IMR-90 (cell line): ENCODE measurements around the gene NADSYN1. TPM values are rescaled to one million over a fixed set of nuclear protein-coding genes. Genes with fewer than 3 reads are reported as not detected.

Experiments used
- ATAC-seq: fragments of 200-7000 bp; cut with Tn5 transposase; 2 replicates; pipeline ENCODE4 v1.9.1; 2020; ENCODE audit warnings: low read depth, mild to moderate bottlenecking, moderate library complexity
- BruUV-seq: library from RNA; stranded (reverse); fragments of 400-500 nt; replicated peaks from 2 replicates; lab custom pipeline; 2021; lab: Mats Ljungman, UMichigan
- CTCF ChIA-PET: fragments of 300-600 bp; formaldehyde crosslinking; extraction: SDS; loops from one replicate; lab custom pipeline; 2021; ENCODE audit warnings: antibody characterized with exemption; lab: Yijun Ruan, JAX
- POLR2A ChIA-PET: fragments of 300-600 bp; sonication (Branson Sonifier 250); formaldehyde crosslinking; loops from one replicate; lab custom pipeline; 2022; ENCODE audit warnings: antibody characterized with exemption; ENCODE audit not compliant: unreplicated experiment; lab: Charles Lee
- DNase-seq: peaks from one replicate; pipeline ENCODE4 v3.0.0; 2013
- H2AFZ ChIP-seq: replicated peaks from 2 replicates; pipeline ENCODE3; 2013; ENCODE audit warnings: low read length, mild to moderate bottlenecking; ENCODE audit not compliant: poor library complexity
- H2AK5ac ChIP-seq: 2 replicates; pipeline ENCODE4 v1.6.1; 2013; ENCODE audit warnings: low read depth, low read length, inconsistent platforms
- H2AK9ac ChIP-seq: replicated peaks from 2 replicates; pipeline ENCODE3; 2013; ENCODE audit warnings: mild to moderate bottlenecking, low read depth, low read length, moderate library complexity; ENCODE audit not compliant: poor library complexity
- H2BK120ac ChIP-seq: 2 replicates; pipeline ENCODE4 v1.6.1; 2013; ENCODE audit warnings: low read depth, low read length, inconsistent platforms
- H2BK15ac ChIP-seq: 3 replicates; pipeline ENCODE4 v1.6.1; 2013; ENCODE audit warnings: low read depth, low read length, inconsistent platforms
- H2BK20ac ChIP-seq: 2 replicates; pipeline ENCODE4 v1.6.1; 2013; ENCODE audit warnings: low read depth, mild to moderate bottlenecking, inconsistent platforms, low read length, moderate library complexity
- H2BK5ac ChIP-seq: 2 replicates; pipeline ENCODE4 v1.6.1; 2013; ENCODE audit warnings: mild to moderate bottlenecking, low read depth, low read length, inconsistent platforms; ENCODE audit not compliant: poor library complexity, severe bottlenecking
- H3K14ac ChIP-seq: replicated peaks from 2 replicates; pipeline ENCODE4 v1.6.1; 2013; ENCODE audit warnings: low read depth, low read length, inconsistent platforms
- H3K18ac ChIP-seq: 2 replicates; pipeline ENCODE4 v1.6.1; 2013; ENCODE audit warnings: low read depth, low read length, control low read depth
- H3K23ac ChIP-seq: 2 replicates; pipeline ENCODE4 v1.6.1; 2013; ENCODE audit warnings: low read depth, low read length, inconsistent platforms
- H3K27ac ChIP-seq: 2 replicates; pipeline ENCODE4 v1.5.1; 2013; ENCODE audit warnings: mild to moderate bottlenecking, control low read depth, low read length; ENCODE audit not compliant: insufficient read depth
- H3K27me3 ChIP-seq: 2 replicates; pipeline ENCODE4 v1.6.1; 2013; ENCODE audit warnings: low read length; ENCODE audit not compliant: control insufficient read depth, insufficient read depth
- H3K36me3 ChIP-seq: 2 replicates; pipeline ENCODE4 v1.6.1; 2013; ENCODE audit warnings: low read length, mixed read lengths; ENCODE audit not compliant: control insufficient read depth, insufficient read depth
- H3K4ac ChIP-seq: 2 replicates; pipeline ENCODE4 v1.6.1; 2013; ENCODE audit warnings: low read depth, low read length, inconsistent platforms
- H3K4me1 ChIP-seq: 2 replicates; pipeline ENCODE4 v1.6.1; 2013; ENCODE audit warnings: low read length, mixed read lengths; ENCODE audit not compliant: control insufficient read depth, insufficient read depth
- H3K4me2 ChIP-seq: 2 replicates; pipeline ENCODE4 v1.6.1; 2013; ENCODE audit warnings: low read depth, mild to moderate bottlenecking, control low read depth, low read length, moderate library complexity
- H3K4me3 ChIP-seq: 2 replicates; pipeline ENCODE4 v1.5.1; 2013; ENCODE audit warnings: low read depth, mild to moderate bottlenecking, control low read depth, low read length, moderate library complexity; ENCODE audit not compliant: insufficient read depth
- H3K56ac ChIP-seq: 2 replicates; pipeline ENCODE4 v1.6.1; 2013; ENCODE audit warnings: low read length, inconsistent platforms; ENCODE audit not compliant: insufficient read depth; ENCODE audit errors: extremely low read depth
- H3K79me1 ChIP-seq, 2 experiments: 2 replicates each; pipeline ENCODE4 v1.6.1; 2013; ENCODE audit warnings: low read length in 2 of 2, inconsistent platforms in 1 of 2, low read depth in 1 of 2
- H3K9ac ChIP-seq: 2 replicates; pipeline ENCODE4 v1.6.1; 2013; ENCODE audit warnings: low read depth, low read length, control low read depth
- H3K9me1 ChIP-seq: 2 replicates; pipeline ENCODE4 v1.6.1; 2013; ENCODE audit warnings: low read length, inconsistent platforms; ENCODE audit not compliant: insufficient read depth
- H3K9me3 ChIP-seq: 2 replicates; pipeline ENCODE4 v1.6.1; 2013; ENCODE audit warnings: low read length; ENCODE audit not compliant: control insufficient read depth, insufficient read depth
- H4K20me1 ChIP-seq: 2 replicates; pipeline ENCODE4 v1.6.1; 2013; ENCODE audit warnings: low read length, inconsistent platforms; ENCODE audit not compliant: insufficient read depth
- H4K5ac ChIP-seq: 2 replicates; pipeline ENCODE4 v1.6.1; 2013; ENCODE audit warnings: mild to moderate bottlenecking, low read depth, low read length, control low read depth
- H4K8ac ChIP-seq, 2 experiments: 2 replicates each; pipeline ENCODE4 v1.6.1; 2013; ENCODE audit warnings: low read depth in 2 of 2, low read length in 2 of 2, control low read depth in 1 of 2, inconsistent platforms in 1 of 2
- H4K91ac ChIP-seq: 2 replicates; pipeline ENCODE4 v1.6.1; 2013; ENCODE audit warnings: low read depth, low read length, inconsistent platforms; ENCODE audit not compliant: insufficient read depth
- BHLHE40 ChIP-seq: fragments of 150-350 bp; IDR thresholded peaks from 2 replicates; pipeline ENCODE4 v1.6.1; 2016; ENCODE audit warnings: mild to moderate bottlenecking, low read depth, low read length
- CEBPB ChIP-seq: IDR thresholded peaks from 2 replicates; pipeline ENCODE4 v1.6.1; 2012; ENCODE audit warnings: low read depth, low read length, improper control_type of control experiment
- CTCF ChIP-seq: conservative IDR thresholded peaks from 2 replicates; pipeline ENCODE4 v1.5.1; 2012; ENCODE audit warnings: mild to moderate bottlenecking, low read depth, low read length, improper control_type of control experiment
- ELK1 ChIP-seq: fragments of 150-350 bp; IDR thresholded peaks from 2 replicates; pipeline ENCODE4 v1.6.1; 2016; ENCODE audit warnings: low read depth, mild to moderate bottlenecking, low read length, moderate library complexity, borderline replicate concordance
- MAFK ChIP-seq: IDR thresholded peaks from 2 replicates; pipeline ENCODE4 v1.6.1; 2012; ENCODE audit warnings: low read depth, low read length, improper control_type of control experiment
- MAZ ChIP-seq: IDR thresholded peaks from 2 replicates; pipeline ENCODE4 v1.6.1; 2012; ENCODE audit warnings: low read depth, mild to moderate bottlenecking, low read length, improper control_type of control experiment, moderate library complexity, borderline replicate concordance
- NFE2L2 ChIP-seq: fragments of 150-350 bp; IDR thresholded peaks from 2 replicates; pipeline ENCODE4 v1.6.1; 2016; ENCODE audit warnings: low read depth, mild to moderate bottlenecking, low read length
- POLR2A ChIP-seq: IDR thresholded peaks from 2 replicates; pipeline ENCODE4 v1.6.1; 2012; ENCODE audit warnings: mild to moderate bottlenecking, low read depth, low read length
- RAD21 ChIP-seq: IDR thresholded peaks from 2 replicates; pipeline ENCODE4 v1.6.1; 2012; ENCODE audit warnings: low read length, improper control_type of control experiment
- RCOR1 ChIP-seq: IDR thresholded peaks from 2 replicates; pipeline ENCODE4 v1.6.1; 2012; ENCODE audit warnings: mild to moderate bottlenecking, low read length, improper control_type of control experiment; ENCODE audit not compliant: insufficient replicate concordance
- RFX5 ChIP-seq: IDR thresholded peaks from 2 replicates; pipeline ENCODE4 v1.8.0; 2012; ENCODE audit warnings: low read depth, mild to moderate bottlenecking, low read length, moderate library complexity
- WGBS, 2 experiments: methylation state at CpG; one replicate each; pipeline versions ENCODE4 v1.1.5 to v1.1.7; 2013; ENCODE audit warnings: missing lambda C conversion rate in 2 of 2; ENCODE audit not compliant: insufficient read length in 1 of 2; ENCODE audit errors: extremely low coverage in 2 of 2; 5-methylcytosine and 5-hydroxymethylcytosine counted together
- dilution Hi-C: fragments of 300-500 bp; cut with HindIII; formaldehyde crosslinking; loops from one replicate; pipeline ENCODE4 v1.14.3; 2018; ENCODE audit warnings: low sequenced_read_pairs; ENCODE audit not compliant: unreplicated experiment
- in situ Hi-C: fragments of 300-500 bp; cut with MboI; formaldehyde crosslinking; loops from 3 replicates; pipeline ENCODE4 v1.14.3; 2019; ENCODE audit warnings: low sequenced_read_pairs, inconsistent platforms, mixed read lengths
- intact Hi-C: fragments of 100-400 bp; cut with micrococcal nuclease; formaldehyde crosslinking; loops from 2 replicates; pipeline ENCODE4 v1.10.0; 2022
- polyA plus RNA-seq, 3 experiments: library from polyadenylated mRNA; depleted of rRNA; stranded (reverse); fragments of >200 nt; gene quantifications; 2 replicates each; pipeline ENCODE4 v1.2.3, GENCODE V29; 2012; ENCODE audit warnings: low replicate concordance in 1 of 3
- total RNA-seq: library from RNA; depleted of rRNA; stranded (reverse); fragments of >200 nt; gene quantifications from 2 replicates; pipeline ENCODE4 v1.2.3, GENCODE V29; 2012

Gene NADSYN1
- total and polyA plus RNA-seq, 2 of the 4 experiments (the other 2 are of a cell fraction), result 69.5 to 70.4 TPM

GRCh38 chr11:71432761-71433647, 20.0 kb upstream of the NADSYN1 start:
- Histone ChIP-seq H2AFZ (peak overlapping the region; percentile 32), H3K9me3 (no peaks in the 10 kb centered on the region), H4K8ac (no peak overlapping the region), H3K9me1 (no peaks in the 10 kb centered on the region), H3K23ac (no peak overlapping the region), H3K4me2 (no peak overlapping the region), H3K14ac (no peak overlapping the region), H3K18ac (no peak overlapping the region), H3K79me1 (no peaks in the 10 kb centered on the region), H4K5ac (no peak overlapping the region), H2BK5ac (no peak overlapping the region), H4K20me1 (no peaks in the 10 kb centered on the region; the same call in 1 of the 2 replicates), H2AK5ac (no peak overlapping the region), H2BK120ac (no peak overlapping the region), H3K27me3 (peaks cover 7% of the 10 kb centered on the region; the same call in 1 of the 2 replicates), H2BK15ac (no peak overlapping the region), H2BK20ac (no peak overlapping the region), H3K36me3 (peaks cover 2% of the 10 kb centered on the region), H3K4me1 (no peaks in the 10 kb centered on the region), H2AK9ac (no peak overlapping the region), H3K4me3 (no peak overlapping the region), H3K56ac (no peak overlapping the region), H3K27ac (no peak overlapping the region), H3K4ac (no peak overlapping the region), H3K9ac (no peak overlapping the region), H4K91ac (no peak overlapping the region)
- TF ChIP-seq NFE2L2 (no peak), CEBPB (no peak), POLR2A (no peak), ELK1 (no peak), CTCF (no peak), RFX5 (no peak), RAD21 (no peak), MAZ (no peak), RCOR1 (no peak), MAFK (no peak), BHLHE40 (no peak)
- intact Hi-C loops (no loop called here), in situ Hi-C loops (no loop called here), dilution Hi-C loops (no loop called here)
- ChIA-PET POLR2A (interaction anchor here (0.6 kb wide), 1 partner anchor 20 kb away, joined by 8 read pairs; the partner anchor contains the start of gene NADSYN1), CTCF (no interaction called here)
- no CpG with 5 or more reads among the region's 7 CpGs for WGBS, 2 experiments
- DNase-seq (no peak), ATAC-seq (peak; percentile 28)
- BruUV-seq, result no TSS peak
